Mammary epithelial cell (primary cell): ENCODE results near the gene BDNF.

Experiments
- CTCF ChIP-seq, 2 donors: IDR thresholded peaks in 1 of 2; conservative IDR thresholded peaks in 1 of 2; 2 replicates each; pipeline ENCODE4 v1.5.1; 2011 to 2012; ENCODE audit warnings: inconsistent platforms in 2 of 2, low read length in 2 of 2, mild to moderate bottlenecking in 2 of 2, control low read depth in 1 of 2, low read depth in 1 of 2; ENCODE audit not compliant: insufficient read depth in 1 of 2; ENCODE audit errors: extremely low read depth in 1 of 2
- EZH2 ChIP-seq: IDR thresholded peaks from 2 replicates; pipeline ENCODE4 v1.6.1; 2012; ENCODE audit warnings: low read length, inconsistent platforms, borderline replicate concordance

GRCh38 chr11:27718346-27718862, 18.1 kb upstream of the BDNF start:
- TF ChIP-seq CTCF (conservative IDR thresholded peaks at IDR 0.05 in 1 of 2, IDR thresholded peaks at IDR 0.05 in 1 of 2; ENCODE audit: extremely low read depth in 1 of 2, insufficient read depth in 1 of 2, low read depth in 1 of 2, low read length in 2 of 2), result no peak
- TF ChIP-seq EZH2, result no peak
